Eye (tissue), 1 donor: ENCODE measurements around the gene TEPSIN.

Source experiments
- DNase-seq: peaks from one replicate; pipeline ENCODE4 v3.0.0-alpha.2; 2015

The TEPSIN gene

GRCh38 chr17:81181811-81182185, 57.1 kb downstream of the TEPSIN start:
- DNase-seq = no peak

- no peak for DNase-seq
These were observed 57.7 kb downstream of the TEPSIN start for GRCh38 chr17:81180836-81181810.

- DNase-seq = no peak
These were observed 59.0 kb downstream of the TEPSIN start for GRCh38 chr17:81179861-81180260.

GRCh38 chr17:81179220-81179619, 59.6 kb downstream of the TEPSIN start:
- DNase-seq = no peak
